Erythroblast (primary cell): ENCODE results near the gene RNASE9.

Experiments used
- GATA1 ChIP-seq: IDR thresholded peaks from 2 replicates; pipeline ENCODE4 v1.6.1; 2011; ENCODE audit warnings: low read depth, mild to moderate bottlenecking, control low read depth, low read length, moderate library complexity
- POLR2A ChIP-seq: IDR thresholded peaks from 2 replicates; pipeline ENCODE4 v1.6.1; 2011; ENCODE audit warnings: mild to moderate bottlenecking, low read length

- no peak for TF ChIP-seq POLR2A
- TF ChIP-seq GATA1: no peak
Observed at GRCh38 chr14:20610002-20610765, 49.3 kb upstream of the RNASE9 start.
